Stromal cell of bone marrow (primary cell): ENCODE results near the gene LRRTM2.
"Not testable (repeated sequence)": the region's sequence is repeated elsewhere in the genome, so short reads cannot be mapped to it uniquely, and the experiment has no call there.

ENCODE experiments used
- DNase-seq: peaks from one replicate; pipeline ENCODE4 v3.0.0-alpha.2; 2012; ENCODE audit warnings: low read depth

The LRRTM2 gene

GRCh38 chr5:138834853-138835252, 40.3 kb downstream of the LRRTM2 start:
- not testable (repeated sequence) for DNase-seq

GRCh38 chr5:138833726-138834480, 41.2 kb downstream of the LRRTM2 start:
- DNase-seq, result no peak

GRCh38 chr5:138833080-138833479, 42.1 kb downstream of the LRRTM2 start:
- no peak for DNase-seq

GRCh38 chr5:138832218-138832617, 42.9 kb downstream of the LRRTM2 start:
- no peak for DNase-seq

GRCh38 chr5:138831703-138832102, 43.4 kb downstream of the LRRTM2 start:
- no peak for DNase-seq

GRCh38 chr5:138829341-138829740, 45.8 kb downstream of the LRRTM2 start:
- no peak for DNase-seq

GRCh38 chr5:138828556-138828955, 46.6 kb downstream of the LRRTM2 start:
- DNase-seq, result no peak

GRCh38 chr5:138824924-138825863, 49.9 kb downstream of the LRRTM2 start:
- no peak for DNase-seq

- no peak for DNase-seq
Observed at GRCh38 chr5:138824516-138824915, 50.6 kb downstream of the LRRTM2 start.

- DNase-seq, result no peak
Observed at GRCh38 chr5:138820695-138821094, 54.4 kb downstream of the LRRTM2 start.

GRCh38 chr5:138819081-138819480, 56.1 kb downstream of the LRRTM2 start:
- DNase-seq, result no peak
